B cell (primary cell): ENCODE results near the gene BCDIN3D. TPM values are rescaled to one million over a fixed set of nuclear protein-coding genes. Genes with fewer than 3 reads are reported as not detected.

ENCODE experiments used
- ATAC-seq: fragments of 200-7000 bp; cut with Tn5 transposase; one replicate; pipeline ENCODE4 v1.10.0; 2021; ENCODE audit warnings: low read depth, mild to moderate bottlenecking, moderate number of reproducible peaks, moderate library complexity
- CTCF ChIA-PET: fragments of 350-600 bp; sonication (Branson Sonifier 250); formaldehyde crosslinking; loops from one replicate; lab custom pipeline; 2021; ENCODE audit warnings: antibody characterized with exemption, inconsistent platforms; lab: Charles Lee
- POLR2A ChIA-PET: fragments of 350-600 bp; sonication (Branson Sonifier 250); formaldehyde crosslinking; loops from one replicate; lab custom pipeline; 2021; ENCODE audit warnings: antibody characterized with exemption; lab: Charles Lee
- DNase-seq: peaks from one replicate; pipeline ENCODE4 v3.0.0; 2013
- H2AFZ ChIP-seq: 2 replicates; pipeline ENCODE4 v1.6.1; 2012; ENCODE audit warnings: mild to moderate bottlenecking, low read depth, low read length; ENCODE audit not compliant: insufficient read depth, poor library complexity, severe bottlenecking
- H3K27ac ChIP-seq, 2 donors: 1 replicate in 1 of 2; 2 replicates in 1 of 2; pipeline ENCODE4 v1.5.1; 2012 to 2013; ENCODE audit warnings: low read length in 2 of 2, mild to moderate bottlenecking in 2 of 2, moderate library complexity in 1 of 2
- H3K27me3 ChIP-seq, 4 experiments: fragments of 200-600 bp in 1 of 4; sonication (generic) in 1 of 4; replicated peaks in 1 of 4; 1 replicate in 2 of 4; 2 replicates in 2 of 4; pipeline versions ENCODE4 v1.6.1 to v1.7.0; 2013 to 2016; ENCODE audit warnings: low read length in 3 of 4, mild to moderate bottlenecking in 2 of 4, mixed read lengths in 1 of 4, moderate library complexity in 1 of 4; ENCODE audit not compliant: insufficient read depth in 4 of 4, control insufficient read depth in 3 of 4; ENCODE audit errors: control extremely low read depth in 1 of 4
- H3K36me3 ChIP-seq, 2 experiments: replicated peaks in 1 of 2; 1 replicate in 1 of 2; 2 replicates in 1 of 2; pipeline versions ENCODE4 v1.6.1 to v1.7.1; 2013; ENCODE audit warnings: low read length in 1 of 2; ENCODE audit not compliant: insufficient read depth in 2 of 2, control insufficient read depth in 1 of 2; ENCODE audit errors: control extremely low read depth in 1 of 2, extremely low read depth in 1 of 2
- H3K4me1 ChIP-seq, 2 donors: fragments of 200-600 bp in 1 of 2; sonication (generic) in 1 of 2; 1 replicate in 1 of 2; 2 replicates in 1 of 2; pipeline versions ENCODE4 v1.5.1 to v1.6.1; 2013 to 2017; ENCODE audit warnings: low read length in 2 of 2; ENCODE audit not compliant: control insufficient read depth in 2 of 2, insufficient read depth in 2 of 2
- H3K4me2 ChIP-seq: replicated peaks from 2 replicates; pipeline ENCODE3; 2012; ENCODE audit warnings: mild to moderate bottlenecking, low read depth, low read length; ENCODE audit not compliant: poor library complexity, severe bottlenecking
- H3K4me3 ChIP-seq, 5 experiments: fragments of 200-600 bp in 1 of 5; sonication (generic) in 1 of 5; 1 replicate in 3 of 5; 2 replicates in 2 of 5; pipeline versions ENCODE4 v1.5.1 to v1.7.0; 2011 to 2016; ENCODE audit warnings: low read length in 4 of 5, mild to moderate bottlenecking in 4 of 5, low read depth in 2 of 5, control low read depth in 1 of 5, moderate library complexity in 1 of 5; ENCODE audit not compliant: insufficient read depth in 1 of 5; ENCODE audit errors: control extremely low read depth in 1 of 5, extremely low read depth in 1 of 5
- H3K79me2 ChIP-seq: fragments of 200-600 bp; sonication (generic); one replicate; pipeline ENCODE4 v1.6.0; 2016; ENCODE audit warnings: low read length; ENCODE audit not compliant: control insufficient read depth, insufficient read depth
- H3K9ac ChIP-seq: fragments of 200-600 bp; sonication (generic); 2 replicates; pipeline ENCODE4 v1.6.1; 2017; ENCODE audit warnings: mild to moderate bottlenecking, low read length, moderate library complexity
- H3K9me3 ChIP-seq, 3 donors: one replicate each; pipeline versions ENCODE4 v1.6.1 to v1.7.1; 2013; ENCODE audit warnings: low read length in 2 of 3; ENCODE audit not compliant: control insufficient read depth in 2 of 3, insufficient read depth in 1 of 3; ENCODE audit errors: control extremely low read depth in 1 of 3
- H4K20me1 ChIP-seq: 2 replicates; pipeline ENCODE4 v1.6.0; 2012; ENCODE audit warnings: mild to moderate bottlenecking, low read length; ENCODE audit not compliant: insufficient read depth, control insufficient read depth, poor library complexity, severe bottlenecking
- H3K27ac Mint-ChIP-seq: one replicate; pipeline ENCODE4 v1.8.0; 2021; ENCODE audit warnings: mixed read lengths
- H3K27me3 Mint-ChIP-seq: one replicate; pipeline ENCODE4 v1.8.0; 2021; ENCODE audit warnings: mixed read lengths
- H3K4me1 Mint-ChIP-seq: one replicate; pipeline ENCODE4 v1.8.0; 2021; ENCODE audit warnings: mixed read lengths
- H3K4me3 Mint-ChIP-seq: one replicate; pipeline ENCODE4 v1.8.0; 2021; ENCODE audit warnings: mixed read lengths
- H3K9me3 Mint-ChIP-seq: one replicate; pipeline ENCODE4 v1.8.0; 2022; ENCODE audit warnings: mixed read lengths; ENCODE audit not compliant: insufficient read depth
- CTCF ChIP-seq: fragments of 200-600 bp; IDR thresholded peaks from one replicate; pipeline ENCODE4 v1.8.0; 2022; ENCODE audit warnings: antibody characterized with exemption, mild to moderate bottlenecking
- EZH2 ChIP-seq: IDR thresholded peaks from 2 replicates; pipeline ENCODE4 v1.6.1; 2012; ENCODE audit warnings: borderline replicate concordance, low read depth, mild to moderate bottlenecking, moderate library complexity, low read length; ENCODE audit not compliant: insufficient read depth, poor library complexity, severe bottlenecking
- WGBS: methylation state at CpG from one replicate; pipeline ENCODE4 v1.1.5; 2013; ENCODE audit warnings: missing lambda C conversion rate; ENCODE audit not compliant: insufficient coverage; 5-methylcytosine and 5-hydroxymethylcytosine counted together
- intact Hi-C: fragments of 100-400 bp; cut with micrococcal nuclease; formaldehyde crosslinking; loops from one replicate; pipeline ENCODE4 v1.10.0; 2022
- polyA plus RNA-seq: library from polyadenylated mRNA; depleted of rRNA; stranded (reverse); fragments of >200 nt; gene quantifications from 2 replicates; pipeline ENCODE4 v1.2.3, GENCODE V29; 2012
- total RNA-seq, 2 donors: library from RNA; stranded (reverse); fragments of 120-200 nt in 1 of 2; gene quantifications; 1 replicate in 1 of 2; 2 replicates in 1 of 2; pipeline versions ENCODE4 v1.2.3 to v1.2.4, GENCODE V29; 2013 to 2022

The BCDIN3D gene
- total and polyA plus RNA-seq, 2 donors (not counting 1 experiment from before 2014, with no cell fraction given) = 2.0 to 17.4 TPM

GRCh38 chr12:49818241-49818895 is 24.5 kb downstream of the BCDIN3D start:
- Histone ChIP-seq H4K20me1 (no peaks in the 10 kb centered on the region), H3K79me2 (peaks cover 47% of the 10 kb centered on the region), H2AFZ (no peak overlapping the region), H3K4me3 (no peak overlapping the region), H3K36me3 (no peaks in the 10 kb centered on the region), H3K4me1 (peaks cover 10 to 13% of the 10 kb centered on the region in 2 donors), H3K27me3 (no peaks in the 10 kb centered on the region), H3K4me2 (no peak overlapping the region), H3K27ac (no peak overlapping the region), H3K9ac (no peak overlapping the region), H3K9me3 (no peaks in the 10 kb centered on the region)
- H3K4me3 Mint-ChIP-seq = no peak overlapping the region
- DNase-seq (no peak), ATAC-seq (no peak)
- intact Hi-C loops = no loop called here
- H3K4me1 Mint-ChIP-seq = peaks cover 15% of the 10 kb centered on the region
- H3K27me3 Mint-ChIP-seq = no peaks in the 10 kb centered on the region
- TF ChIP-seq CTCF (no peak), EZH2 (no peak)
- 92% methylated on average over 4 of the region's 7 CpGs for WGBS
- CTCF ChIA-PET = interaction anchor here (0.7 kb wide), 1 partner anchor 55 kb away, joined by 4 read pairs; no protein-coding TSS in a partner anchor
- POLR2A ChIA-PET = interaction anchor here (0.6 kb wide), 1 partner anchor 10 kb away, joined by 5 read pairs; the partner anchor contains the start of gene NCKAP5L
- no peak overlapping the region for H3K27ac Mint-ChIP-seq
- no peaks in the 10 kb centered on the region for H3K9me3 Mint-ChIP-seq

- ATAC-seq (no peak), DNase-seq (no peak)
- no peak overlapping the region for H3K9ac ChIP-seq
- ChIA-PET CTCF (no interaction called here), POLR2A (no interaction called here)
- no peaks in the 10 kb centered on the region for H3K36me3 ChIP-seq
- no peak for TF ChIP-seq EZH2
- no peak for TF ChIP-seq CTCF
- no peaks in the 10 kb centered on the region for H3K9me3 ChIP-seq
- H4K20me1 ChIP-seq = no peaks in the 10 kb centered on the region
- H3K4me2 ChIP-seq = no peak overlapping the region
- H2AFZ ChIP-seq = no peak overlapping the region
- peaks cover 29% of the 10 kb centered on the region for H3K79me2 ChIP-seq
- H3K4me1 Mint-ChIP-seq = peaks cover 22% of the 10 kb centered on the region
- peaks cover 13 to 16% of the 10 kb centered on the region in 2 donors for H3K4me1 ChIP-seq
- H3K27me3 Mint-ChIP-seq = no peaks in the 10 kb centered on the region
- no peaks in the 10 kb centered on the region for H3K27me3 ChIP-seq
- H3K4me3 ChIP-seq = no peak overlapping the region
- no peak overlapping the region for H3K27ac Mint-ChIP-seq
- H3K27ac ChIP-seq = no peak overlapping the region
- H3K9me3 Mint-ChIP-seq = no peaks in the 10 kb centered on the region
- WGBS = no CpG with 5 or more reads among the region's 1 CpG
- H3K4me3 Mint-ChIP-seq = no peak overlapping the region
- intact Hi-C loops = no loop called here
Observed at GRCh38 chr12:49813131-49813530, 29.8 kb downstream of the BCDIN3D start.
